Endothelial cell of umbilical vein (primary cell): ENCODE data around the gene BCL2. TPM values are rescaled to one million over a fixed set of nuclear protein-coding genes. Genes with fewer than 3 reads are reported as not detected.
A peak's percentile ranks its signal among the peaks of the same experiment; 100 is the strongest.

Experiments used
- BruUV-seq: library from RNA; stranded (reverse); fragments of 400-500 nt; replicated peaks from 2 replicates; lab custom pipeline; 2021; lab: Mats Ljungman, UMichigan
- CTCF ChIA-PET: fragments of 300-600, 350-600 bp; sonication (Branson Sonifier 250); formaldehyde crosslinking; loops from one replicate; lab custom pipeline; 2021; ENCODE audit warnings: antibody characterized with exemption, inconsistent platforms; lab: Charles Lee
- POLR2A ChIA-PET: fragments of 300-600, 350-600 bp; sonication (Branson Sonifier 250); formaldehyde crosslinking; loops from one replicate; lab custom pipeline; 2021; ENCODE audit warnings: antibody characterized with exemption, inconsistent platforms; lab: Charles Lee
- DNase-seq: peaks from one replicate; pipeline ENCODE4 v3.0.0-alpha.2; 2011; ENCODE audit warnings: low read depth, low spot score
- FAIRE-seq: peaks from 2 replicates; lab custom pipeline; 2011; peaks lifted over from hg19 to GRCh38; lab: Jason Lieb, UNC
- H2AFZ ChIP-seq: 2 replicates; pipeline ENCODE4 v1.6.0; 2012; ENCODE audit warnings: low read depth, low read length, control low read depth, inconsistent platforms
- H3K27ac ChIP-seq: 2 replicates; pipeline ENCODE4 v1.5.1; 2011; ENCODE audit warnings: low read depth, mild to moderate bottlenecking, control low read depth, low read length, moderate library complexity; ENCODE audit not compliant: insufficient read depth
- H3K27me3 ChIP-seq, 2 experiments: 2 replicates each; pipeline versions ENCODE4 v1.6.0 to v1.6.1; 2011; ENCODE audit warnings: low read length in 2 of 2, mixed read lengths in 1 of 2; ENCODE audit not compliant: control insufficient read depth in 2 of 2, insufficient read depth in 2 of 2
- H3K36me3 ChIP-seq, 2 experiments: 2 replicates in 1 of 2; 3 replicates in 1 of 2; pipeline ENCODE4 v1.5.1; 2011; ENCODE audit warnings: low read length in 2 of 2, mild to moderate bottlenecking in 1 of 2, moderate library complexity in 1 of 2; ENCODE audit not compliant: control insufficient read depth in 2 of 2, insufficient read depth in 2 of 2; ENCODE audit errors: extremely low read depth in 1 of 2
- H3K4me1 ChIP-seq: 3 replicates; pipeline ENCODE4 v1.5.1; 2011; ENCODE audit warnings: mild to moderate bottlenecking, low read length; ENCODE audit not compliant: control insufficient read depth, insufficient read depth; ENCODE audit errors: extremely low read depth
- H3K4me2 ChIP-seq: 2 replicates; pipeline ENCODE4 v1.6.1; 2011; ENCODE audit warnings: low read length, control low read depth, mixed read lengths; ENCODE audit not compliant: insufficient read depth
- H3K4me3 ChIP-seq, 3 experiments: fragments of 200-600 bp in 1 of 3; sonication (generic), shearing (Covaris generic) in 1 of 3; replicated peaks in 1 of 3; 2 replicates each; pipeline ENCODE4 v1.5.1; 2011 to 2016; ENCODE audit warnings: control low read depth in 3 of 3, low read length in 3 of 3, mild to moderate bottlenecking in 2 of 3, inconsistent platforms in 1 of 3, low read depth in 1 of 3, moderate library complexity in 1 of 3; ENCODE audit not compliant: insufficient read depth in 1 of 3
- H3K79me2 ChIP-seq: 2 replicates; pipeline ENCODE4 v1.6.0; 2012; ENCODE audit warnings: low read length, inconsistent platforms; ENCODE audit not compliant: control insufficient read depth, insufficient read depth
- H3K9ac ChIP-seq: replicated peaks from 2 replicates; pipeline ENCODE3; 2011; ENCODE audit warnings: low read length, control low read depth; ENCODE audit not compliant: insufficient read depth; ENCODE audit errors: extremely low read depth
- H3K9me1 ChIP-seq: replicated peaks from 3 replicates; pipeline ENCODE4 v1.6.0; 2011; ENCODE audit warnings: mild to moderate bottlenecking, low read length; ENCODE audit not compliant: control insufficient read depth, insufficient read depth; ENCODE audit errors: extremely low read depth
- H3K9me3 ChIP-seq: replicated peaks from 2 replicates; pipeline ENCODE4 v1.5.1; 2012; ENCODE audit warnings: low read length, inconsistent platforms; ENCODE audit not compliant: control insufficient read depth, insufficient read depth
- H4K20me1 ChIP-seq: replicated peaks from 2 replicates; pipeline ENCODE3; 2011; ENCODE audit warnings: mild to moderate bottlenecking, low read length; ENCODE audit not compliant: control insufficient read depth, insufficient read depth; ENCODE audit errors: extremely low read depth
- EZH2 ChIP-seq: IDR thresholded peaks from 2 replicates; pipeline ENCODE4 v1.6.1; 2012; ENCODE audit warnings: borderline replicate concordance, low read depth, mild to moderate bottlenecking, moderate library complexity, low read length, inconsistent platforms; ENCODE audit not compliant: severe bottlenecking
- FOS ChIP-seq: IDR thresholded peaks from 2 replicates; pipeline ENCODE4 v1.6.1; 2011; ENCODE audit warnings: mild to moderate bottlenecking, low read length, moderate library complexity, borderline replicate concordance; ENCODE audit not compliant: insufficient read depth
- GATA2 ChIP-seq: IDR thresholded peaks from 2 replicates; pipeline ENCODE4 v1.7.0; 2011; ENCODE audit warnings: low read depth, mild to moderate bottlenecking, moderate library complexity, mixed read lengths, low read length; ENCODE audit not compliant: insufficient read length, insufficient read depth
- JUN ChIP-seq: IDR thresholded peaks from 2 replicates; pipeline ENCODE4 v1.6.1; 2011; ENCODE audit warnings: borderline replicate concordance, low read depth; ENCODE audit not compliant: insufficient read length, insufficient read depth
- MYC ChIP-seq: IDR thresholded peaks from one replicate; pipeline ENCODE4 v1.6.1; 2011; ENCODE audit warnings: mild to moderate bottlenecking, low read depth, low read length
- POLR2A ChIP-seq: IDR thresholded peaks from 2 replicates; pipeline ENCODE4 v1.6.1; 2012; ENCODE audit warnings: low read depth, mild to moderate bottlenecking, control low read depth, low read length
- POLR2AphosphoS5 ChIP-seq: IDR thresholded peaks from 2 replicates; pipeline ENCODE4 v1.6.1; 2012; ENCODE audit warnings: low read depth, mild to moderate bottlenecking, control low read depth, low read length, moderate library complexity; ENCODE audit not compliant: insufficient read depth
- dilution Hi-C: fragments of 300-500 bp; cut with MboI; formaldehyde crosslinking; loops from one replicate; pipeline ENCODE4 v1.15.0; 2019; ENCODE audit warnings: low sequenced_read_pairs; ENCODE audit not compliant: extremely low pct_ligation_motif_present
- intact Hi-C: fragments of 100-400 bp; cut with micrococcal nuclease; formaldehyde crosslinking; loops from one replicate; pipeline ENCODE4 v1.10.0; 2022
- polyA plus RNA-seq, 4 experiments: library from polyadenylated mRNA; depleted of rRNA in 3 of 4; stranded (reverse) in 3 of 4; unstranded in 1 of 4; fragments of >200 nt; gene quantifications; 2 replicates each; pipeline versions ENCODE4 v1.2.1 to v1.2.3, GENCODE V29; 2011 to 2012; ENCODE audit warnings: missing spikeins in 1 of 4
- total RNA-seq: library from RNA; stranded (reverse); gene quantifications from 2 replicates; pipeline ENCODE4 v1.2.3, GENCODE V29; 2021
- TF ChIP-seq, protein P1 (sequence below): IDR thresholded peaks from 2 replicates; pipeline ENCODE4 v1.6.1; 2011; ENCODE audit not compliant: insufficient read depth, insufficient read length
- TF ChIP-seq, protein P2 (sequence below), 2 donors: IDR thresholded peaks; 1 replicate in 1 of 2; 2 replicates in 1 of 2; pipeline ENCODE4 v1.5.1; 2011; ENCODE audit warnings: low read length in 2 of 2, mild to moderate bottlenecking in 2 of 2, moderate library complexity in 2 of 2, control low read depth in 1 of 2, inconsistent platforms in 1 of 2, low read depth in 1 of 2; ENCODE audit not compliant: insufficient read depth in 1 of 2; ENCODE audit errors: extremely low read depth in 1 of 2

Gene BCL2
- total and polyA plus RNA-seq, 2 donors (not counting 3 experiments of a cell fraction or from before 2014, with no cell fraction given): 0.35 to 5.0 TPM

DNA sequence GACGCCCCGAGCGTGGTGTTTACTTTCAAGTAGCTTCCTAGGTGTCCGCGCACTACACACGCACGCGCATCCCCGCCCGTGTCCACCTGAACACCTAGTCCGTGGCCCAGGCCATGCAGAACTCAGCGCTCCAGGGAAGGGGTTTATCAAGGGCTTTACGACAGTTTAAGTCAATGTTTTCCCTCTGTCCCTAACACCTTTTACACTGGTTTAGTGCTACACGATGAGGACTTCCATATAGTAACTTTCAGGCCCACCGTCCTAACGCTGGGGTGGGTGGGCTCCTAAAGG lies 1.4 kb upstream of the BCL2 start:
- Histone ChIP-seq H3K4me3 (peak overlapping the region in 2 of 3 experiments; percentile 43 to 66), H3K27ac (peak overlapping the region; percentile 44), H4K20me1 (no peaks in the 10 kb centered on the region), H3K36me3 (no peaks in the 10 kb centered on the region), H3K9ac (peak overlapping the region; percentile 80), H3K9me3 (no peaks in the 10 kb centered on the region), H3K4me1 (peaks cover 25% of the 10 kb centered on the region), H2AFZ (peak overlapping the region; percentile 81), H3K27me3 (peaks cover 0 to 9% of the 10 kb centered on the region in 2 experiments), H3K79me2 (no peaks in the 10 kb centered on the region), H3K9me1 (no peaks in the 10 kb centered on the region), H3K4me2 (peak overlapping the region; percentile 63)
- intact Hi-C loops: loop anchor here (5.0 kb wide), 1 partner anchor 101 kb away; the partner anchor contains the start of gene VPS4B
- BruUV-seq: no TSS peak
- ChIA-PET CTCF (no interaction called here), POLR2A (no interaction called here)
- FAIRE-seq (no peak), DNase-seq (no peak)
- dilution Hi-C loops: no loop called here
- no peak for TF ChIP-seq FOS
- TF ChIP-seq, protein P1, sequence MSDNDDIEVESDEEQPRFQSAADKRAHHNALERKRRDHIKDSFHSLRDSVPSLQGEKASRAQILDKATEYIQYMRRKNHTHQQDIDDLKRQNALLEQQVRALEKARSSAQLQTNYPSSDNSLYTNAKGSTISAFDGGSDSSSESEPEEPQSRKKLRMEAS: no peak
- TF ChIP-seq EZH2: no peak
- TF ChIP-seq POLR2AphosphoS5: no peak
- TF ChIP-seq, protein P2, sequence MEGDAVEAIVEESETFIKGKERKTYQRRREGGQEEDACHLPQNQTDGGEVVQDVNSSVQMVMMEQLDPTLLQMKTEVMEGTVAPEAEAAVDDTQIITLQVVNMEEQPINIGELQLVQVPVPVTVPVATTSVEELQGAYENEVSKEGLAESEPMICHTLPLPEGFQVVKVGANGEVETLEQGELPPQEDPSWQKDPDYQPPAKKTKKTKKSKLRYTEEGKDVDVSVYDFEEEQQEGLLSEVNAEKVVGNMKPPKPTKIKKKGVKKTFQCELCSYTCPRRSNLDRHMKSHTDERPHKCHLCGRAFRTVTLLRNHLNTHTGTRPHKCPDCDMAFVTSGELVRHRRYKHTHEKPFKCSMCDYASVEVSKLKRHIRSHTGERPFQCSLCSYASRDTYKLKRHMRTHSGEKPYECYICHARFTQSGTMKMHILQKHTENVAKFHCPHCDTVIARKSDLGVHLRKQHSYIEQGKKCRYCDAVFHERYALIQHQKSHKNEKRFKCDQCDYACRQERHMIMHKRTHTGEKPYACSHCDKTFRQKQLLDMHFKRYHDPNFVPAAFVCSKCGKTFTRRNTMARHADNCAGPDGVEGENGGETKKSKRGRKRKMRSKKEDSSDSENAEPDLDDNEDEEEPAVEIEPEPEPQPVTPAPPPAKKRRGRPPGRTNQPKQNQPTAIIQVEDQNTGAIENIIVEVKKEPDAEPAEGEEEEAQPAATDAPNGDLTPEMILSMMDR (IDR thresholded peaks at IDR 0.05; ENCODE audit: extremely low read depth in 1 of 2, insufficient read depth in 1 of 2, low read depth in 1 of 2, low read length in 2 of 2): no peak
- TF ChIP-seq MYC: no peak
- TF ChIP-seq GATA2: no peak
- TF ChIP-seq POLR2A: no peak
- no peak for TF ChIP-seq JUN
